T-cell (primary cell): Measurements from ENCODE around the gene WNT16. TPM values are rescaled to one million over a fixed set of nuclear protein-coding genes. Genes with fewer than 3 reads are reported as not detected.
A peak's percentile ranks its signal among the peaks of the same experiment; 100 is the strongest.

Experiments used
- ATAC-seq, 4 experiments: fragments of 200-7000 bp in 3 of 4; fragments of 150-1000 bp in 1 of 4; cut with Tn5 transposase; replicated peaks in 1 of 4; 1 replicate in 3 of 4; 2 replicates in 1 of 4; pipeline ENCODE4 v1.10.0; 2021; ENCODE audit warnings: moderate library complexity in 3 of 4, mild to moderate bottlenecking in 2 of 4, moderate number of reproducible peaks in 1 of 4
- CTCF ChIA-PET, 2 donors: fragments of 300-600 bp; sonication (Branson Sonifier 250); formaldehyde crosslinking; loops; one replicate each; lab custom pipeline; 2022; ENCODE audit warnings: antibody characterized with exemption in 2 of 2; lab: Charles Lee
- POLR2A ChIA-PET, 2 donors: fragments of 300-600 bp; sonication (Branson Sonifier 250); formaldehyde crosslinking; loops; one replicate each; lab custom pipeline; 2022; ENCODE audit warnings: antibody characterized with exemption in 2 of 2; lab: Charles Lee
- DNase-seq, 35 experiments: peaks; one replicate each; pipeline versions ENCODE4 v3.0.0 to v3.0.0-alpha.2; 2013 to 2023
- H3K27ac ChIP-seq: one replicate; pipeline ENCODE4 v1.5.1; 2013; ENCODE audit warnings: low read length
- H3K27me3 ChIP-seq, 2 experiments: replicated peaks in 1 of 2; 1 replicate in 1 of 2; 2 replicates in 1 of 2; pipeline versions ENCODE4 v1.6.1 to v1.7.0; 2013; ENCODE audit warnings: low read length in 1 of 2, mixed read lengths in 1 of 2; ENCODE audit not compliant: control insufficient read depth in 2 of 2, insufficient read depth in 2 of 2; ENCODE audit errors: extremely low read depth in 1 of 2
- H3K36me3 ChIP-seq, 2 donors: 1 replicate in 1 of 2; 2 replicates in 1 of 2; pipeline versions ENCODE4 v1.6.1 to v1.7.0; 2013; ENCODE audit warnings: low read length in 1 of 2; ENCODE audit not compliant: control insufficient read depth in 2 of 2, insufficient read depth in 1 of 2; ENCODE audit errors: extremely low read depth in 1 of 2
- H3K4me1 ChIP-seq, 2 experiments: 1 replicate in 1 of 2; 2 replicates in 1 of 2; pipeline versions ENCODE4 v1.6.1 to v1.7.0; 2013; ENCODE audit warnings: low read length in 2 of 2, mixed read lengths in 1 of 2; ENCODE audit not compliant: insufficient read depth in 2 of 2, control insufficient read depth in 1 of 2; ENCODE audit errors: extremely low read depth in 1 of 2
- H3K4me3 ChIP-seq, 2 donors: 1 replicate in 1 of 2; 2 replicates in 1 of 2; pipeline versions ENCODE4 v1.5.1 to v1.7.0; 2013; ENCODE audit warnings: mild to moderate bottlenecking in 2 of 2, low read length in 1 of 2, moderate library complexity in 1 of 2; ENCODE audit not compliant: control insufficient read depth in 1 of 2; ENCODE audit errors: extremely low read depth in 1 of 2
- H3K9me3 ChIP-seq: 2 replicates; pipeline ENCODE4 v1.7.0; 2013
- H3K27ac Mint-ChIP-seq, 2 donors: one replicate each; pipeline ENCODE4 v1.8.0; 2020 to 2021; ENCODE audit warnings: mild to moderate bottlenecking in 2 of 2, mixed read lengths in 2 of 2
- H3K27me3 Mint-ChIP-seq, 2 donors: one replicate each; pipeline ENCODE4 v1.8.0; 2021 to 2022; ENCODE audit warnings: mixed read lengths in 2 of 2
- H3K36me3 Mint-ChIP-seq: one replicate; pipeline ENCODE4 v1.8.0; 2021; ENCODE audit warnings: mixed read lengths
- H3K4me1 Mint-ChIP-seq, 3 donors: one replicate each; pipeline ENCODE4 v1.8.0; 2020 to 2022; ENCODE audit warnings: mixed read lengths in 3 of 3, mild to moderate bottlenecking in 1 of 3
- H3K4me3 Mint-ChIP-seq, 3 donors: one replicate each; pipeline ENCODE4 v1.8.0; 2020 to 2022; ENCODE audit warnings: mild to moderate bottlenecking in 3 of 3, mixed read lengths in 3 of 3, moderate library complexity in 3 of 3
- H3K9me3 Mint-ChIP-seq, 3 donors: one replicate each; pipeline ENCODE4 v1.8.0; 2020 to 2022; ENCODE audit warnings: mixed read lengths in 3 of 3
- WGBS: methylation state at CpG from one replicate; pipeline ENCODE4 v1.1.5; 2013; ENCODE audit warnings: missing lambda C conversion rate; ENCODE audit not compliant: insufficient coverage; 5-methylcytosine and 5-hydroxymethylcytosine counted together
- total RNA-seq, 35 experiments: library from RNA in 6 of 35; stranded (reverse) in 6 of 35; fragments of 120-200 nt in 1 of 35; gene quantifications; one replicate each; pipeline versions ENCODE4 v1.2.1 to v1.2.4 and lab custom pipeline; 2013 to 2026

The WNT16 gene
- total RNA-seq, 5 donors from 2014 or later (not counting 1 experiment from before 2014, with no cell fraction given), result 0.13 to 0.35 (median 0.19) TPM; not detected in 2

DNA sequence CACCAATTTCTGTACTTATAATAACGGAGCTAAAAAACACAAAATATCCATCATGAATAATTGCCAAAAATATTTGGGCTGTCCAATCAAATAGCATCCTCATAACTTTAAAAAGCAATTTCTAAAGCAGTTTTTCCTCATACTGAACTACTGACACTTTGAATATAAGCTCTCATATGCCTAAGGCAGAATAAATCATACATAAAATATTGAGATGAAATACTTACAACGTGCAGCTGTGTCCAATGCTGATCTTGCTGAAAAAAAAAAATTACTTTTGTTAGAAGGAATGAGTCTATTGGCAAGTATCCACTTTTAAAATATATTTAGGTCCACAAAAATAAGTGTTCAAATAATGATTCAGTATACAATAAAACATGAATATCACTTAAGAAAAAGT, 43.1 kb downstream of the WNT16 start:
- H3K9me3 ChIP-seq, result no peaks in the 10 kb centered on the region
- H3K4me3 Mint-ChIP-seq, result no peak overlapping the region
- H3K4me3 ChIP-seq, result no peak overlapping the region

DNA sequence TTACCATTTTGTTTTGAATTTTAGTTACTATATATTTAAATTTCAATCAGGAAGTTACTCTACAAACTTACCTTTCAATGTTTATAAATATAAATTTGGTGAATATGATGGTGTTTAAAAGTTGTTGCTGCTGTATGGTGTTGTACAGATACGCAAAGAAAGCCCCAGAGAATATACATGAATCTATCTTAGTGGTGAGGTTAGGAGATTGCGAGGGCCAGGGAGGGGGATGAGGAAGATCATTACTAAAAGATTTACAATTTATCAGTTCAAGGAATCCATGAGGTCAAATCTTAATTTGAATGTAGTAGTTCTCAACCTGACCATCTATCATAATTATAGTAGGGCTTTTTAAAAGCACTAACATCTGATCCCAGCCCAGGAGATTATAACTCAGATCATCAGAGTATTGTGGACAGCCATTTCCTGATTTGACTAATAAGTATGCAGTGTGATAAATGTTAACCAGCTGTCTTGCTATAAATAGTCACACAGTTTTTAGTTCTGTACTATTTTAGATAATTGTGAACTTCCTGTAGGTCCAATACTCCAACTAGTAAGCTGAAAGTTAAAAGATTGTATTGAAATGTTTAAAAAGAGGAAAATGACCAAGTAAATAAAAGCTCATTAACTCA, 43.7 kb downstream of the WNT16 start:
- Histone ChIP-seq H3K27ac (peak overlapping the region; percentile 27), H3K4me1 (no peaks in the 10 kb centered on the region), H3K9me3 (no peaks in the 10 kb centered on the region), H3K36me3 (peaks cover 0 to 22% of the 10 kb centered on the region in 2 donors), H3K4me3 (no peak overlapping the region), H3K27me3 (no peaks in the 10 kb centered on the region)
- WGBS, result no CpG with 5 or more reads among the region's 2 CpGs
- Mint-ChIP-seq H3K9me3 (no peaks in the 10 kb centered on the region), H3K4me3 (peak overlapping the region in 1 of 3 donors; percentile 34), H3K4me1 (peaks cover 19 to 41% (median 26%) of the 10 kb centered on the region in 3 donors), H3K27ac (peak overlapping the region; percentile 9 to 63), H3K36me3 (peaks cover 34% of the 10 kb centered on the region), H3K27me3 (no peaks in the 10 kb centered on the region)
- ChIA-PET POLR2A (interaction anchor here in 1 of 2 donors (0.8 kb wide), 1 partner anchor 65 kb away, joined by 3 read pairs; no protein-coding TSS in a partner anchor), CTCF (interaction anchor here (0.5 to 3.9 kb wide), 15 partner anchors 8 to 397 kb away, joined by 3 to 35 read pairs (median 5); partner anchors contain the start of gene FAM3C (in 2 of the 2))
- DNase-seq (peak in 1 of 35 experiments; percentile 22), ATAC-seq (peak in 2 of 4 experiments; percentile 32 to 49)

More for the DNA sequence above, 43.1 kb downstream of the WNT16 start:
- ChIA-PET POLR2A (no interaction called here), CTCF (interaction anchor here (0.9 to 3.9 kb wide), 5 partner anchors 8 to 59 kb away, joined by 3 to 35 read pairs (median 3); partner anchors contain the start of gene FAM3C (in 2 of the 2))
- Histone ChIP-seq H3K36me3 (peaks cover 0 to 20% of the 10 kb centered on the region in 2 donors), H3K27ac (no peak overlapping the region), H3K4me1 (no peaks in the 10 kb centered on the region), H3K27me3 (no peaks in the 10 kb centered on the region)
- H3K36me3 Mint-ChIP-seq, result peaks cover 28% of the 10 kb centered on the region
- ATAC-seq, result no peak
- H3K4me1 Mint-ChIP-seq, result peaks cover 19 to 42% (median 28%) of the 10 kb centered on the region in 3 donors
- no peak for DNase-seq
- WGBS, result 83% methylated on average over 1 of the region's 2 CpGs
- no peaks in the 10 kb centered on the region for H3K27me3 Mint-ChIP-seq
- H3K9me3 Mint-ChIP-seq, result no peaks in the 10 kb centered on the region
- peak overlapping the region; percentile 50 for H3K27ac Mint-ChIP-seq

DNA sequence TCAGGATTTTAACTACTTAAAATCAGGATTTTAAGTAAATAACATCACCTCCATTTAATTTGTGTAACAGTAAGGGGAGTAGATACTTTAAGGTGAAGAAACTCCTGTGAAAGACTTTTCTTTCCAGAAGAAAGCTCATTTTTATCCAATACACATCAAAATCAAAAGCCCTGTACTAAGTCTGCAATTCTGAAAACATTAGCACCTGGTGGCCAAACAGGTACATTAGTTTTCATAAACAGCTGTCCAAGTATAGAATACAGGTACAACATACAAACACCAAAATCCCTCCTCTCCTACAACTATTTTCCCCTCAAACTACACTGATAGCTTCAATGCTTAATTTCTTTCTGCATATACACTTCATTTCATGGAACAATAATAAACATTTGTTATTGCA, 44.4 kb downstream of the WNT16 start:
- Mint-ChIP-seq H3K9me3 (no peaks in the 10 kb centered on the region), H3K27me3 (no peaks in the 10 kb centered on the region), H3K27ac (no peak overlapping the region), H3K36me3 (peaks cover 36% of the 10 kb centered on the region), H3K4me1 (peaks cover 19 to 41% (median 26%) of the 10 kb centered on the region in 3 donors), H3K4me3 (no peak overlapping the region)
- Histone ChIP-seq H3K4me1 (no peaks in the 10 kb centered on the region), H3K27me3 (no peaks in the 10 kb centered on the region), H3K4me3 (no peak overlapping the region), H3K9me3 (no peaks in the 10 kb centered on the region), H3K36me3 (peaks cover 2 to 28% of the 10 kb centered on the region in 2 donors), H3K27ac (peak overlapping the region; percentile 27)
- CTCF ChIA-PET, result interaction anchor here (0.5 to 3.9 kb wide), 12 partner anchors 13 to 183 kb away, joined by 3 to 35 read pairs (median 5); partner anchors contain the start of gene FAM3C (in 2 of the 2)
- POLR2A ChIA-PET, result interaction anchor here in 1 of 2 donors (0.6 to 0.8 kb wide), 2 partner anchors 50 to 65 kb away, joined by 3 read pairs; no protein-coding TSS in a partner anchor
- ATAC-seq, result no peak
- no peak for DNase-seq

DNA sequence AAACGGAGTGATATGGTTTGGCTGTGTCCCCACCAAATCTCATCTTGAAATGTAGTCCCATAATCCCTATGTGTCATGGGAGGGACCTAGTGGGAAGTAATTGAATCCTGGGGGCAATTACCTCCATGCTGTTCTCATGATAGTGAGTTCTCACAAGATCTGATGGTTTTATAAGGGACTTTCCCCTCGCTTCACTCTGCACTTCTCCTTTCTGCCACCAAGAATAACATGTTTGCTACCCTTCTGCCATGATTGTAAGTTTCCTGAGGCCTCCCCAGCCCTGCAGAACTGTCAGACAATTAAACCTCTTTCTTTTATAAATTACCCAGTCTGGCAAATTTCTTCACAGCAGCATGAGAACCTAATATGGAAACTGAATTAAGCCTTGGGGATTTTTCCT, 48.2 kb downstream of the WNT16 start:
- DNase-seq, result no peak
- ChIA-PET POLR2A (no interaction called here), CTCF (no interaction called here)
- no peak overlapping the region for H3K27ac Mint-ChIP-seq
- WGBS, result 100% methylated on average over 1 of the region's 2 CpGs
- Histone ChIP-seq H3K27me3 (no peaks in the 10 kb centered on the region), H3K27ac (no peak overlapping the region), H3K36me3 (peaks cover 7 to 33% of the 10 kb centered on the region in 2 donors), H3K4me3 (no peak overlapping the region), H3K9me3 (no peaks in the 10 kb centered on the region), H3K4me1 (no peaks in the 10 kb centered on the region)
- no peaks in the 10 kb centered on the region for H3K27me3 Mint-ChIP-seq
- peaks cover 46% of the 10 kb centered on the region for H3K36me3 Mint-ChIP-seq
- peaks cover 15 to 31% (median 18%) of the 10 kb centered on the region in 3 donors for H3K4me1 Mint-ChIP-seq
- no peak for ATAC-seq
- H3K4me3 Mint-ChIP-seq, result no peak overlapping the region
- no peaks in the 10 kb centered on the region for H3K9me3 Mint-ChIP-seq

DNA sequence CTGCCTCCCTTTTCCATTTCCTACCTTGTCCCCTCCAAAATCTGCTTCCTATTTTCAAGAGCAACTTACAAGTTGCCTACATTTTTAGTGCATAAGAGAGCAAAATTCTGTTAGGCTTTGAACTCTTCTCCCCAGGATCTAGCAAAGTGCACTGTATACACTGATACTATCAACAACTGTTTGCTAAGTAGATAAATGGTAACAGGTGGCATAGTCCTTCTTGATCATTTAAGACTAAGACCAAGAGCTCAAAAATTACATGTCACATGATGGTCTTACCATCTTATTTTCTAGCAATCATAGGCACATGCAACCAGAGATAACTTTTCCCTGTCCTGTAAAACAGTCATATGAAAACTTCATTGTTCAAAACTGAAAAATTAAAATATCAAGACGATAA, 51.1 kb downstream of the WNT16 start:
- Mint-ChIP-seq H3K4me1 (peaks cover 27 to 40% (median 27%) of the 10 kb centered on the region in 3 donors), H3K9me3 (no peaks in the 10 kb centered on the region), H3K4me3 (no peak overlapping the region), H3K36me3 (peaks cover 41% of the 10 kb centered on the region), H3K27me3 (no peaks in the 10 kb centered on the region), H3K27ac (peak overlapping the region in 1 of 2 donors; percentile 37)
- H3K27me3 ChIP-seq, result no peaks in the 10 kb centered on the region
- ChIA-PET POLR2A (interaction anchor here in 1 of 2 donors (0.6 kb wide), 1 partner anchor 10 kb away, joined by 8 read pairs; no protein-coding TSS in a partner anchor), CTCF (interaction anchor here (0.5 to 2.2 kb wide), 10 partner anchors 8 to 32 kb away, joined by 3 to 15 read pairs (median 4); partner anchors contain the start of gene FAM3C (in 1 of the 2))
- H3K9me3 ChIP-seq, result no peaks in the 10 kb centered on the region
- no peak overlapping the region for H3K4me3 ChIP-seq
- H3K36me3 ChIP-seq, result peaks cover 7 to 33% of the 10 kb centered on the region in 2 donors
- DNase-seq, result no peak
- no peak overlapping the region for H3K27ac ChIP-seq
- H3K4me1 ChIP-seq, result peaks cover 2 to 3% of the 10 kb centered on the region in 2 experiments
- WGBS, result 60% methylated on average over 1 of the region's 1 CpG
- no peak for ATAC-seq

DNA sequence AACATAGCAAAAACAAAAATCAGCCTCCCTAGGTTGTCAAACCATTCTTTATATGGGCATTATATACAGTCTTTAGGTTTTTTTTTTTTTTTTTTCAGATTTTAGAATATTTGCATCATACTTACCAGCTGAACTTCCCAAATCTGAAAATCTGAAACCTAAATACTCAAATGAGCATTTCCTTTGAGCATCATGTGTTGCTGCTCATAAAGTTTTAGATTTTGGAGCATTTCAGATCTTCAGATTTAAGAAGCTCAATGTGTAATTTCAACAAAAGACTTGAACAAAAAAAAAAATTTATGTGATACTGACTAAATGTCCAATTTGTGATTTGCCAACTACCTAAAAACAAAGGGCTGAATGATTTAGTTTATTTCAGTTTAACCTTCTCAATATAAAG, 53.7 kb downstream of the WNT16 start:
- CTCF ChIA-PET, result interaction anchor here (0.6 to 2.4 kb wide), 7 partner anchors 12 to 176 kb away, joined by 3 to 9 read pairs (median 4); no protein-coding TSS in a partner anchor
- Histone ChIP-seq H3K9me3 (no peaks in the 10 kb centered on the region), H3K27ac (no peak overlapping the region), H3K36me3 (peaks cover 7 to 13% of the 10 kb centered on the region in 2 donors), H3K4me3 (no peak overlapping the region), H3K27me3 (no peaks in the 10 kb centered on the region), H3K4me1 (peaks cover 2 to 13% of the 10 kb centered on the region in 2 experiments)
- Mint-ChIP-seq H3K9me3 (no peaks in the 10 kb centered on the region), H3K36me3 (peaks cover 23% of the 10 kb centered on the region), H3K27ac (no peak overlapping the region), H3K27me3 (no peaks in the 10 kb centered on the region), H3K4me1 (peaks cover 43 to 56% (median 48%) of the 10 kb centered on the region in 3 donors), H3K4me3 (no peak overlapping the region)
- POLR2A ChIA-PET, result interaction anchor here in 1 of 2 donors (0.6 kb wide), 3 partner anchors 15 to 47 kb away, joined by 5 to 6 read pairs (median 6); no protein-coding TSS in a partner anchor
- ATAC-seq (no peak), DNase-seq (no peak)
